Astrocyte of the cerebellum (primary cell): ENCODE data around the gene RIPK4.

Experiments used
- DNase-seq: peaks from one replicate; pipeline ENCODE4 v3.0.0-alpha.2; 2011; ENCODE audit warnings: low read depth
- H3K4me3 ChIP-seq: 2 replicates; pipeline ENCODE4 v1.5.1; 2011; ENCODE audit warnings: mild to moderate bottlenecking, low read depth, low read length, moderate library complexity
- in situ Hi-C: cut with HindIII; loops from 2 replicates; pipeline ENCODE4 v1.10.0; 2017; ENCODE audit warnings: low sequenced_read_pairs
- TF ChIP-seq, protein P1 (sequence below): IDR thresholded peaks from 2 replicates; pipeline ENCODE4 v1.5.1; 2012; ENCODE audit warnings: low read length, low read depth, moderate library complexity, mild to moderate bottlenecking; ENCODE audit errors: missing control alignments

Gene RIPK4

GRCh38 chr21:41761934-41762635 is 4.8 kb downstream of the RIPK4 start:
- no peak overlapping the region for H3K4me3 ChIP-seq
- TF ChIP-seq, protein P1, sequence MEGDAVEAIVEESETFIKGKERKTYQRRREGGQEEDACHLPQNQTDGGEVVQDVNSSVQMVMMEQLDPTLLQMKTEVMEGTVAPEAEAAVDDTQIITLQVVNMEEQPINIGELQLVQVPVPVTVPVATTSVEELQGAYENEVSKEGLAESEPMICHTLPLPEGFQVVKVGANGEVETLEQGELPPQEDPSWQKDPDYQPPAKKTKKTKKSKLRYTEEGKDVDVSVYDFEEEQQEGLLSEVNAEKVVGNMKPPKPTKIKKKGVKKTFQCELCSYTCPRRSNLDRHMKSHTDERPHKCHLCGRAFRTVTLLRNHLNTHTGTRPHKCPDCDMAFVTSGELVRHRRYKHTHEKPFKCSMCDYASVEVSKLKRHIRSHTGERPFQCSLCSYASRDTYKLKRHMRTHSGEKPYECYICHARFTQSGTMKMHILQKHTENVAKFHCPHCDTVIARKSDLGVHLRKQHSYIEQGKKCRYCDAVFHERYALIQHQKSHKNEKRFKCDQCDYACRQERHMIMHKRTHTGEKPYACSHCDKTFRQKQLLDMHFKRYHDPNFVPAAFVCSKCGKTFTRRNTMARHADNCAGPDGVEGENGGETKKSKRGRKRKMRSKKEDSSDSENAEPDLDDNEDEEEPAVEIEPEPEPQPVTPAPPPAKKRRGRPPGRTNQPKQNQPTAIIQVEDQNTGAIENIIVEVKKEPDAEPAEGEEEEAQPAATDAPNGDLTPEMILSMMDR: no peak
- in situ Hi-C loops: no loop called here
- DNase-seq: no peak

- no peak for DNase-seq
- TF ChIP-seq, protein P1: no peak
- in situ Hi-C loops: no loop called here
- H3K4me3 ChIP-seq: peak overlapping the region; percentile 9
Measured at GRCh38 chr21:41761211-41761933, 5.5 kb downstream of the RIPK4 start.

- no peak overlapping the region for H3K4me3 ChIP-seq
- TF ChIP-seq, protein P1: no peak
- DNase-seq: no peak
- in situ Hi-C loops: no loop called here
Measured at GRCh38 chr21:41760411-41760810, 6.4 kb downstream of the RIPK4 start.

DNA sequence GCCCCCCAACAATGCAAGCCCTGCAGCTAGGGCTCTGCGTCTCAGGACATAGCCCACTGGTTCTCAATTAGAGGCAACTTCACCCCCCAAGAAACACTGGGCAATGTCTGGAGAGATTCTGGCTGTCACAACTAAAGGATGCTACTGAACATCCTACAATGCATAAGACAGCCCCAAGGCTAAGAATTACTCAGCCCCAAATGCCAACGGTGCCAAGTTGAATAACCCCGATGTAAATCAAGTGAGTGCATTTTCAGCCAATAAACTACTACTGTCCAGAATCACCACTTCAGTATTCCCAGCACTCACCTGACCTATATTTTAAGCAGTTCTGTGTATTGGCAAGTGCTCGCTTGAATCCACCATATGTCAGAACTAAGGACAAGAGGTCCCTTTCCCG is 6.9 kb downstream of the RIPK4 start:
- no peak overlapping the region for H3K4me3 ChIP-seq
- DNase-seq: no peak
- TF ChIP-seq, protein P1: no peak
- in situ Hi-C loops: no loop called here

- no peak overlapping the region for H3K4me3 ChIP-seq
- no peak for DNase-seq
- TF ChIP-seq, protein P1: no peak
- in situ Hi-C loops: no loop called here
Measured at GRCh38 chr21:41759214-41759840, 7.5 kb downstream of the RIPK4 start.

- TF ChIP-seq, protein P1: no peak
- no peak for DNase-seq
- no peak overlapping the region for H3K4me3 ChIP-seq
- in situ Hi-C loops: no loop called here
Measured at GRCh38 chr21:41758550-41758949, 8.3 kb downstream of the RIPK4 start.
